ENCODE measurements around the gene EPS8. TPM values are rescaled to one million over a fixed set of nuclear protein-coding genes. Genes with fewer than 3 reads are reported as not detected.
"Not testable (repeated sequence)": the region's sequence is repeated elsewhere in the genome, so short reads cannot be mapped to it uniquely, and the experiment has no call there.

The EPS8 gene
- total RNA-seq, 1 experiment from 2014 or later = 14.3 TPM

- DNase-seq (ENCODE audit: extremely low read depth, low read depth) = no peak
Observed at GRCh38 chr12:15620741-15621539, 168.2 kb downstream of the EPS8 start.

- not testable (repeated sequence) for DNase-seq (ENCODE audit: extremely low read depth, low read depth)
Observed at GRCh38 chr12:15616495-15616894, 172.7 kb downstream of the EPS8 start.

- no peak for DNase-seq (ENCODE audit: extremely low read depth, low read depth)
Observed at GRCh38 chr12:15613981-15614380, 175.2 kb downstream of the EPS8 start.

GRCh38 chr12:15608941-15609340, 180.2 kb downstream of the EPS8 start:
- DNase-seq (ENCODE audit: extremely low read depth, low read depth) = no peak

- no peak for DNase-seq (ENCODE audit: extremely low read depth, low read depth)
Observed at GRCh38 chr12:15608406-15608805, 180.8 kb downstream of the EPS8 start.

GRCh38 chr12:15605881-15606590, 183.2 kb downstream of the EPS8 start:
- DNase-seq (ENCODE audit: extremely low read depth, low read depth) = no peak

GRCh38 chr12:15603474-15604085, 185.6 kb downstream of the EPS8 start:
- DNase-seq (ENCODE audit: extremely low read depth, low read depth) = no peak

- DNase-seq (ENCODE audit: extremely low read depth, low read depth) = no peak
Observed at GRCh38 chr12:15602051-15602672, 187.0 kb downstream of the EPS8 start.

- DNase-seq (ENCODE audit: extremely low read depth, low read depth) = no peak
Observed at GRCh38 chr12:15601210-15601800, 187.9 kb downstream of the EPS8 start.

- DNase-seq (ENCODE audit: extremely low read depth, low read depth) = no peak
Observed at GRCh38 chr12:15600223-15600935, 188.8 kb downstream of the EPS8 start.

GRCh38 chr12:15599266-15600037, 189.7 kb downstream of the EPS8 start:
- no peak for DNase-seq (ENCODE audit: extremely low read depth, low read depth)

- no peak for DNase-seq (ENCODE audit: extremely low read depth, low read depth)
Observed at GRCh38 chr12:15597125-15597830, 191.9 kb downstream of the EPS8 start.

GRCh38 chr12:15596174-15596573, 193.0 kb downstream of the EPS8 start:
- no peak for DNase-seq (ENCODE audit: extremely low read depth, low read depth)

- DNase-seq (ENCODE audit: extremely low read depth, low read depth) = no peak
Observed at GRCh38 chr12:15592934-15593333, 196.3 kb downstream of the EPS8 start.

- DNase-seq (ENCODE audit: extremely low read depth, low read depth) = no peak
Observed at GRCh38 chr12:15591811-15592210, 197.4 kb downstream of the EPS8 start.

GRCh38 chr12:15590180-15590826, 198.9 kb downstream of the EPS8 start:
- DNase-seq (ENCODE audit: extremely low read depth, low read depth) = peak; percentile 66

GRCh38 chr12:15589328-15590032, 199.7 kb downstream of the EPS8 start:
- no peak for DNase-seq (ENCODE audit: extremely low read depth, low read depth)

Data from NCI-H460 (cell line).